Mesothelial cell of epicardium (in vitro differentiated cells): ENCODE measurements around the gene KLHL29. TPM values are rescaled to one million over a fixed set of nuclear protein-coding genes. Genes with fewer than 3 reads are reported as not detected.

ENCODE experiments used
- DNase-seq, 2 experiments: peaks; one replicate each; pipeline ENCODE4 v3.0.0; 2021; ENCODE audit warnings: low spot score in 2 of 2; ENCODE audit not compliant: unreplicated experiment in 2 of 2
- H3K27ac Mint-ChIP-seq: 2 replicates; pipeline ENCODE4 v1.8.0; 2021; ENCODE audit warnings: mixed read lengths
- H3K27me3 Mint-ChIP-seq: 2 replicates; pipeline ENCODE4 v1.8.0; 2021; ENCODE audit warnings: low read depth, mixed read lengths
- H3K36me3 Mint-ChIP-seq: 2 replicates; pipeline ENCODE4 v1.8.0; 2021; ENCODE audit warnings: mixed read lengths
- H3K4me1 Mint-ChIP-seq: 2 replicates; pipeline ENCODE4 v1.8.0; 2021; ENCODE audit warnings: mixed read lengths
- H3K4me3 Mint-ChIP-seq: 2 replicates; pipeline ENCODE4 v1.8.0; 2021; ENCODE audit warnings: mild to moderate bottlenecking, moderate library complexity, mixed read lengths
- H3K9me3 Mint-ChIP-seq: 2 replicates; pipeline ENCODE4 v1.8.0; 2021; ENCODE audit warnings: mixed read lengths
- CTCF ChIP-seq: fragments of 200-600 bp; sonication (generic); IDR thresholded peaks from one replicate; pipeline ENCODE4 v1.5.0; 2021; ENCODE audit warnings: antibody characterized with exemption; ENCODE audit not compliant: unreplicated experiment
- total RNA-seq: library from RNA; stranded (reverse); gene quantifications from 3 replicates; pipeline ENCODE4 v1.2.1, GENCODE V29; 2021

The KLHL29 gene
- total RNA-seq, 1 donor from 2014 or later, result 28.3 TPM

- no peaks in the 10 kb centered on the region for H3K9me3 Mint-ChIP-seq
- H3K27me3 Mint-ChIP-seq, result peaks cover 2% of the 10 kb centered on the region
- peaks cover 29% of the 10 kb centered on the region for H3K4me1 Mint-ChIP-seq
- TF ChIP-seq CTCF, result no peak
- peaks cover 3% of the 10 kb centered on the region for H3K36me3 Mint-ChIP-seq
- DNase-seq, result no peak
- no peak overlapping the region for H3K27ac Mint-ChIP-seq
- H3K4me3 Mint-ChIP-seq, result no peak overlapping the region
These were observed 203.1 kb downstream of the KLHL29 start for GRCh38 chr2:23588106-23588505.

GRCh38 chr2:23588508-23589201 is 203.7 kb downstream of the KLHL29 start:
- no peak overlapping the region for H3K4me3 Mint-ChIP-seq
- no peak for TF ChIP-seq CTCF

GRCh38 chr2:23589220-23589647 is 204.3 kb downstream of the KLHL29 start:
- DNase-seq, result no peak
- no peak for TF ChIP-seq CTCF
- no peaks in the 10 kb centered on the region for H3K9me3 Mint-ChIP-seq

More at GRCh38 chr2:23588508-23589201, 203.7 kb downstream of the KLHL29 start:
- Mint-ChIP-seq H3K4me1 (peaks cover 29% of the 10 kb centered on the region), H3K9me3 (no peaks in the 10 kb centered on the region), H3K27me3 (no peaks in the 10 kb centered on the region), H3K27ac (no peak overlapping the region), H3K36me3 (no peaks in the 10 kb centered on the region)
- no peak for DNase-seq

GRCh38 chr2:23589739-23590138 is 204.8 kb downstream of the KLHL29 start:
- Mint-ChIP-seq H3K9me3 (no peaks in the 10 kb centered on the region), H3K4me3 (no peak overlapping the region), H3K36me3 (no peaks in the 10 kb centered on the region), H3K27ac (no peak overlapping the region), H3K27me3 (peaks cover 1% of the 10 kb centered on the region), H3K4me1 (peaks cover 33% of the 10 kb centered on the region)
- no peak for DNase-seq
- no peak for TF ChIP-seq CTCF

More at GRCh38 chr2:23589220-23589647, 204.3 kb downstream of the KLHL29 start:
- Mint-ChIP-seq H3K36me3 (no peaks in the 10 kb centered on the region), H3K4me3 (no peak overlapping the region), H3K27ac (no peak overlapping the region), H3K27me3 (no peaks in the 10 kb centered on the region), H3K4me1 (peaks cover 29% of the 10 kb centered on the region)

- Mint-ChIP-seq H3K36me3 (no peaks in the 10 kb centered on the region), H3K27me3 (peaks cover 1% of the 10 kb centered on the region), H3K27ac (no peak overlapping the region), H3K9me3 (no peaks in the 10 kb centered on the region), H3K4me1 (peaks cover 33% of the 10 kb centered on the region), H3K4me3 (no peak overlapping the region)
- no peak for DNase-seq
- no peak for TF ChIP-seq CTCF
These were observed 205.4 kb downstream of the KLHL29 start for GRCh38 chr2:23590241-23590869.
